HCT116 (cell line): ENCODE measurements around the gene EPB41L4A. TPM values are rescaled to one million over a fixed set of nuclear protein-coding genes. Genes with fewer than 3 reads are reported as not detected.

ENCODE experiments used
- ATAC-seq: fragments of 200-7000 bp; cut with Tn5 transposase; 2 replicates; pipeline ENCODE4 v1.9.1; 2020; ENCODE audit warnings: mild to moderate bottlenecking, moderate library complexity
- BruUV-seq: library from RNA; stranded (reverse); fragments of 400-500 nt; replicated peaks from 2 replicates; lab custom pipeline; 2021; lab: Mats Ljungman, UMichigan
- CTCF ChIA-PET: fragments of 300-600 bp; sonication (Branson Sonifier 250); formaldehyde crosslinking; loops from one replicate; lab custom pipeline; 2021; ENCODE audit warnings: antibody characterized with exemption; lab: Charles Lee
- POLR2A ChIA-PET: fragments of 300-600, 350-600 bp; sonication (Branson Sonifier 250); formaldehyde crosslinking; loops from one replicate; lab custom pipeline; 2021; ENCODE audit warnings: antibody characterized with exemption; lab: Charles Lee
- RAD21 ChIA-PET, 2 experiments: fragments of 300-600 bp; sonication (Branson Sonifier 250); formaldehyde crosslinking; loops; one replicate each; lab custom pipeline; 2023; ENCODE audit warnings: low total read pairs in 2 of 2; ENCODE audit not compliant: uncharacterized antibody in 2 of 2, unreplicated experiment in 2 of 2, low non-redundant PET in 1 of 2; lab: Charles Lee
- DNase-seq: peaks from one replicate; pipeline ENCODE4 v3.0.0-alpha.2; 2010; ENCODE audit warnings: low read depth, low spot score
- H2AFZ ChIP-seq: fragments of 200-600 bp; shearing (Covaris generic), sonication (generic); 2 replicates; pipeline ENCODE4 v1.6.1; 2017; ENCODE audit warnings: low read depth, mixed run types, mixed read lengths, antibody characterized with exemption, low read length; ENCODE audit not compliant: poor library complexity, severe bottlenecking
- H3K27ac ChIP-seq: 2 replicates; pipeline ENCODE4 v1.5.1; 2012; ENCODE audit warnings: low read depth, low read length
- H3K27me3 ChIP-seq: fragments of 200-600 bp; sonication (generic); 2 replicates; pipeline ENCODE4 v1.6.1; 2016; ENCODE audit warnings: mixed run types, low read length, mixed read lengths; ENCODE audit not compliant: insufficient read depth
- H3K36me3 ChIP-seq, 2 experiments: fragments of 200-500 bp in 1 of 2; fragments of 200-600 bp in 1 of 2; sonication (Bioruptor generic) in 1 of 2; sonication (generic) in 1 of 2; 2 replicates each; pipeline versions ENCODE4 v1.5.1 to v1.6.1; 2014 to 2016; ENCODE audit warnings: low read length in 2 of 2, inconsistent platforms in 1 of 2, mixed read lengths in 1 of 2, mixed run types in 1 of 2; ENCODE audit not compliant: insufficient read depth in 2 of 2, control insufficient read depth in 1 of 2
- H3K4me1 ChIP-seq, 2 experiments: fragments of 200-600 bp in 1 of 2; sonication (generic) in 1 of 2; 2 replicates each; pipeline versions ENCODE4 v1.5.1 to v1.6.1; 2012 to 2017; ENCODE audit warnings: low read length in 2 of 2, inconsistent platforms in 1 of 2, mild to moderate bottlenecking in 1 of 2, mixed read lengths in 1 of 2, mixed run types in 1 of 2, moderate library complexity in 1 of 2; ENCODE audit not compliant: insufficient read depth in 2 of 2, control insufficient read depth in 1 of 2
- H3K4me2 ChIP-seq: fragments of 200-600 bp; sonication (generic); 2 replicates; pipeline ENCODE4 v1.6.1; 2017; ENCODE audit warnings: mixed run types, low read length, mixed read lengths
- H3K4me3 ChIP-seq, 2 experiments: fragments of 200-600 bp in 1 of 2; sonication (generic) in 1 of 2; replicated peaks in 1 of 2; 2 replicates each; pipeline ENCODE4 v1.5.1; 2011 to 2016; ENCODE audit warnings: low read length in 2 of 2, control low read depth in 1 of 2, low read depth in 1 of 2, mild to moderate bottlenecking in 1 of 2, mixed read lengths in 1 of 2, mixed run types in 1 of 2
- H3K79me2 ChIP-seq: fragments of 200-600 bp; sonication (generic); 2 replicates; pipeline ENCODE4 v1.6.1; 2017; ENCODE audit warnings: mild to moderate bottlenecking, mixed run types, low read length, moderate library complexity, mixed read lengths; ENCODE audit not compliant: insufficient read depth
- H3K9ac ChIP-seq: fragments of 200-600 bp; sonication (generic); 2 replicates; pipeline ENCODE4 v1.6.1; 2016; ENCODE audit warnings: low read length, mixed read lengths
- H3K9me2 ChIP-seq: fragments of 200-600 bp; sonication (generic), shearing (Covaris generic); 2 replicates; pipeline ENCODE4 v1.6.1; 2017; ENCODE audit warnings: mixed run types, mild to moderate bottlenecking, moderate library complexity; ENCODE audit not compliant: insufficient read depth
- H3K9me3 ChIP-seq, 2 experiments: fragments of 200-500 bp in 1 of 2; fragments of 200-600 bp in 1 of 2; sonication (Bioruptor generic) in 1 of 2; sonication (generic) in 1 of 2; 2 replicates each; pipeline ENCODE4 v1.6.1; 2014 to 2017; ENCODE audit warnings: low read length in 2 of 2, mixed read lengths in 2 of 2, inconsistent platforms in 1 of 2, low read depth in 1 of 2, mild to moderate bottlenecking in 1 of 2, mixed run types in 1 of 2, moderate library complexity in 1 of 2; ENCODE audit not compliant: control insufficient read depth in 1 of 2, insufficient read depth in 1 of 2
- H4K20me1 ChIP-seq: fragments of 200-600 bp; sonication (generic), shearing (Covaris generic); 2 replicates; pipeline ENCODE4 v1.6.1; 2017; ENCODE audit warnings: mixed run types, mild to moderate bottlenecking, moderate library complexity; ENCODE audit not compliant: insufficient read depth
- ATF3 ChIP-seq: IDR thresholded peaks from 2 replicates; pipeline ENCODE4 v1.6.1; 2012
- CBX3 ChIP-seq: IDR thresholded peaks from 2 replicates; pipeline ENCODE4 v1.6.1; 2012; ENCODE audit warnings: low read depth
- CEBPB ChIP-seq: IDR thresholded peaks from 2 replicates; pipeline ENCODE4 v1.6.1; 2012; ENCODE audit warnings: low read depth
- EGR1 ChIP-seq: IDR thresholded peaks from 2 replicates; pipeline ENCODE4 v1.6.1; 2012; ENCODE audit warnings: low read depth
- EZH2phosphoT487 ChIP-seq: fragments of 200-600 bp; IDR thresholded peaks from 2 replicates; pipeline ENCODE4 v1.6.1; 2018; ENCODE audit warnings: antibody characterized with exemption, borderline replicate concordance
- SIN3A ChIP-seq: IDR thresholded peaks from 2 replicates; pipeline ENCODE4 v1.6.1; 2012; ENCODE audit warnings: low read depth
- SRF ChIP-seq: IDR thresholded peaks from 2 replicates; pipeline ENCODE4 v1.6.1; 2012; ENCODE audit warnings: low read depth
- intact Hi-C: fragments of 100-400 bp; cut with micrococcal nuclease; formaldehyde crosslinking; loops from 2 replicates; pipeline ENCODE4 v1.10.0; 2022
- total RNA-seq: library from RNA; stranded (reverse); gene quantifications from one replicate; pipeline ENCODE4 v1.2.1, GENCODE V29; 2021; ENCODE audit not compliant: unreplicated experiment
- TF ChIP-seq, protein P1 (sequence below): IDR thresholded peaks from 2 replicates; pipeline ENCODE4 v1.6.1; 2012; ENCODE audit warnings: low read depth

Gene EPB41L4A
- total RNA-seq, 1 experiment from 2014 or later: 2.8 TPM

DNA sequence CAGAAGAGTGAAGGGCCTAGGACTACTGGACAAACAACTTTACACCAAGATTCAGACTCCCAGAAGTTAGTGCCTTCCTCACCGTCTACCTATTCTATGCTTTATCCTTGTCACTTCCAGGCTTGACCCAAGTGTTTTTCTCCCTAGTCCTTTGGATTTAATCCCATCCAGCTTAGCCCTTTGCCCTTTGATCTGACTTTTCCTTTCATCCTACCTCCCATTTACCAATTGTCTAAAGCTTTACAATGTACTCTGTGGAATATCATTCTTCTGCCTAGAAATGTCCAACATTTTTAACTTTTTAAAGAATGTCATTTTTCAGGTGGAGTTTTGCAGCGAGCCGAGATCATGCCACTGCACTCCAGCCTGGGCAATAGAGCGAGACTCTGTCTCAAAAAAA is 292.1 kb downstream of the EPB41L4A start:
- ChIA-PET RAD21 (no interaction called here), POLR2A (no interaction called here), CTCF (no interaction called here)
- intact Hi-C loops: no loop called here
- no peak for TF ChIP-seq ATF3
- no peak for TF ChIP-seq SRF
- TF ChIP-seq EZH2phosphoT487: no peak
- no peak for TF ChIP-seq SIN3A
- no peak for TF ChIP-seq CEBPB
- Histone ChIP-seq H3K36me3 (no peaks in the 10 kb centered on the region), H3K79me2 (no peaks in the 10 kb centered on the region), H3K9me3 (no peaks in the 10 kb centered on the region), H3K27ac (no peak overlapping the region), H3K4me3 (no peak overlapping the region), H4K20me1 (no peaks in the 10 kb centered on the region), H2AFZ (no peak overlapping the region), H3K27me3 (peaks cover 16% of the 10 kb centered on the region), H3K4me2 (no peak overlapping the region), H3K9ac (no peak overlapping the region), H3K9me2 (no peaks in the 10 kb centered on the region), H3K4me1 (no peaks in the 10 kb centered on the region)
- DNase-seq: no peak
- no TSS peak for BruUV-seq
- ATAC-seq: no peak

DNA sequence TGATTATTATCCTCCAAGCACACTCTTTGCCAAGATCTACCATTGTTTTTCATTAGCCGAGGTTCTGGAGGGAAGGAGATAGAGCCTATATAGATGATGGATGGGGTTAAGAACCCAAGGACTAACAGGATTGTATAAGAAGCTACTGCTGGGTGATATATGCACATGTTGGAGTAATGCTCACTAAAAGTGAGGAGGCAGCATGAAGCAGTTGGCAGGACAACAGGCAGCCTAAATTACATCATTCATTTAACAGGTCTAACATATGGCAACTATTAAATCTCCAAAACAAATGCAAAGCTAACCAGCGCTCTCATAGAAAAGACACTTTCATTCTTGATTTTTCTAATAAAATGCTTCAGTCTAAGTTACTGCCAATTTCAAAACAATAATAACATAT is 293.2 kb downstream of the EPB41L4A start:
- intact Hi-C loops: no loop called here
- ChIA-PET RAD21 (no interaction called here), CTCF (no interaction called here)

More for the DNA sequence above, 293.2 kb downstream of the EPB41L4A start:
- Histone ChIP-seq H3K4me2 (no peak overlapping the region), H3K4me3 (no peak overlapping the region), H3K9me3 (no peaks in the 10 kb centered on the region), H4K20me1 (no peaks in the 10 kb centered on the region), H3K9me2 (no peaks in the 10 kb centered on the region), H3K4me1 (no peaks in the 10 kb centered on the region), H3K9ac (no peak overlapping the region), H2AFZ (no peak overlapping the region), H3K27ac (no peak overlapping the region), H3K27me3 (peaks cover 16% of the 10 kb centered on the region), H3K79me2 (no peaks in the 10 kb centered on the region), H3K36me3 (no peaks in the 10 kb centered on the region)
- no TSS peak for BruUV-seq
- ATAC-seq (no peak), DNase-seq (no peak)
- POLR2A ChIA-PET: no interaction called here
- TF ChIP-seq SRF (no peak), CBX3 (no peak), EGR1 (no peak), ATF3 (no peak), EZH2phosphoT487 (no peak)
- TF ChIP-seq, protein P1, sequence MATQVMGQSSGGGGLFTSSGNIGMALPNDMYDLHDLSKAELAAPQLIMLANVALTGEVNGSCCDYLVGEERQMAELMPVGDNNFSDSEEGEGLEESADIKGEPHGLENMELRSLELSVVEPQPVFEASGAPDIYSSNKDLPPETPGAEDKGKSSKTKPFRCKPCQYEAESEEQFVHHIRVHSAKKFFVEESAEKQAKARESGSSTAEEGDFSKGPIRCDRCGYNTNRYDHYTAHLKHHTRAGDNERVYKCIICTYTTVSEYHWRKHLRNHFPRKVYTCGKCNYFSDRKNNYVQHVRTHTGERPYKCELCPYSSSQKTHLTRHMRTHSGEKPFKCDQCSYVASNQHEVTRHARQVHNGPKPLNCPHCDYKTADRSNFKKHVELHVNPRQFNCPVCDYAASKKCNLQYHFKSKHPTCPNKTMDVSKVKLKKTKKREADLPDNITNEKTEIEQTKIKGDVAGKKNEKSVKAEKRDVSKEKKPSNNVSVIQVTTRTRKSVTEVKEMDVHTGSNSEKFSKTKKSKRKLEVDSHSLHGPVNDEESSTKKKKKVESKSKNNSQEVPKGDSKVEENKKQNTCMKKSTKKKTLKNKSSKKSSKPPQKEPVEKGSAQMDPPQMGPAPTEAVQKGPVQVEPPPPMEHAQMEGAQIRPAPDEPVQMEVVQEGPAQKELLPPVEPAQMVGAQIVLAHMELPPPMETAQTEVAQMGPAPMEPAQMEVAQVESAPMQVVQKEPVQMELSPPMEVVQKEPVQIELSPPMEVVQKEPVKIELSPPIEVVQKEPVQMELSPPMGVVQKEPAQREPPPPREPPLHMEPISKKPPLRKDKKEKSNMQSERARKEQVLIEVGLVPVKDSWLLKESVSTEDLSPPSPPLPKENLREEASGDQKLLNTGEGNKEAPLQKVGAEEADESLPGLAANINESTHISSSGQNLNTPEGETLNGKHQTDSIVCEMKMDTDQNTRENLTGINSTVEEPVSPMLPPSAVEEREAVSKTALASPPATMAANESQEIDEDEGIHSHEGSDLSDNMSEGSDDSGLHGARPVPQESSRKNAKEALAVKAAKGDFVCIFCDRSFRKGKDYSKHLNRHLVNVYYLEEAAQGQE: no peak
